ENCODE results near the gene IRGC.

GRCh38 chr19:43735957-43736356, 20.1 kb downstream of the IRGC start:
- TF ChIP-seq CTCF (IDR thresholded peaks at IDR 0.05) (no peak), POLR2A (IDR thresholded peaks at IDR 0.05) (no peak)

Measured in esophagus squamous epithelium (tissue), 4 donors.